CD4-positive, alpha-beta memory T cell (primary cell): ENCODE measurements around the gene ALG13. TPM values are rescaled to one million over a fixed set of nuclear protein-coding genes. Genes with fewer than 3 reads are reported as not detected.
"Not testable (repeated sequence)": the region's sequence is repeated elsewhere in the genome, so short reads cannot be mapped to it uniquely, and the experiment has no call there.

Source experiments
- CTCF ChIA-PET: fragments of 350-600 bp; sonication (Branson Sonifier 250); formaldehyde crosslinking; loops from one replicate; lab custom pipeline; 2021; ENCODE audit warnings: inconsistent platforms; ENCODE audit not compliant: partially characterized antibody; lab: Charles Lee
- POLR2A ChIA-PET: fragments of 350-600 bp; sonication (Branson Sonifier 250); formaldehyde crosslinking; loops from one replicate; lab custom pipeline; 2021; ENCODE audit not compliant: partially characterized antibody; lab: Charles Lee
- DNase-seq, 5 donors: peaks; one replicate each; pipeline versions ENCODE4 v3.0.0 to v3.0.0-alpha.2; 2020 to 2022; ENCODE audit warnings: mixed read lengths in 1 of 5
- H3K27ac ChIP-seq: one replicate; pipeline ENCODE4 v1.7.0; 2013; ENCODE audit warnings: low read depth, low read length
- H3K27me3 ChIP-seq: 2 replicates; pipeline ENCODE4 v1.7.0; 2013; ENCODE audit warnings: mild to moderate bottlenecking, low read length, moderate library complexity; ENCODE audit not compliant: insufficient read depth
- H3K36me3 ChIP-seq: 2 replicates; pipeline ENCODE4 v1.7.0; 2013; ENCODE audit warnings: mild to moderate bottlenecking, low read length, moderate library complexity; ENCODE audit not compliant: insufficient read depth
- H3K4me1 ChIP-seq: 2 replicates; pipeline ENCODE4 v1.7.0; 2013; ENCODE audit warnings: mild to moderate bottlenecking, low read length, moderate library complexity; ENCODE audit not compliant: insufficient read depth
- H3K4me3 ChIP-seq, 2 donors: one replicate each; pipeline ENCODE4 v1.7.0; 2013; ENCODE audit warnings: low read length in 2 of 2, mild to moderate bottlenecking in 1 of 2
- H3K9me3 ChIP-seq, 2 donors: one replicate each; pipeline ENCODE4 v1.7.0; 2013; ENCODE audit warnings: low read length in 2 of 2, control low read depth in 1 of 2; ENCODE audit not compliant: control insufficient read depth in 1 of 2
- H3K27ac Mint-ChIP-seq, 7 donors: one replicate each; pipeline ENCODE4 v1.8.0; 2020 to 2021; ENCODE audit warnings: mixed read lengths in 7 of 7, mild to moderate bottlenecking in 6 of 7, inconsistent platforms in 3 of 7, moderate library complexity in 3 of 7
- H3K27me3 Mint-ChIP-seq, 2 donors: one replicate each; pipeline ENCODE4 v1.8.0; 2020 to 2021; ENCODE audit warnings: mixed read lengths in 2 of 2
- H3K36me3 Mint-ChIP-seq, 2 donors: one replicate each; pipeline ENCODE4 v1.8.0; 2020 to 2021; ENCODE audit warnings: mixed read lengths in 2 of 2, inconsistent platforms in 1 of 2, mild to moderate bottlenecking in 1 of 2
- H3K4me1 Mint-ChIP-seq, 4 donors: one replicate each; pipeline ENCODE4 v1.8.0; 2020 to 2021; ENCODE audit warnings: mixed read lengths in 4 of 4, mild to moderate bottlenecking in 1 of 4
- H3K4me3 Mint-ChIP-seq, 8 donors: one replicate each; pipeline ENCODE4 v1.8.0; 2020 to 2021; ENCODE audit warnings: mixed read lengths in 8 of 8, mild to moderate bottlenecking in 7 of 8, moderate library complexity in 6 of 8, inconsistent platforms in 3 of 8
- H3K9me3 Mint-ChIP-seq, 8 donors: one replicate each; pipeline ENCODE4 v1.8.0; 2020 to 2021; ENCODE audit warnings: mixed read lengths in 8 of 8, mild to moderate bottlenecking in 5 of 8, inconsistent platforms in 3 of 8, moderate library complexity in 1 of 8
- intact Hi-C: fragments of 100-400 bp; cut with micrococcal nuclease; formaldehyde crosslinking; loops from one replicate; pipeline ENCODE4 v1.15.1; 2023
- polyA plus RNA-seq, 2 donors: library from polyadenylated mRNA; unstranded; fragments of 300-500 nt; fragmentation: Illumina TruSeq; gene quantifications; one replicate each; pipeline ENCODE4 v1.2.3, GENCODE V29; 2021
- total RNA-seq, 2 experiments: library from RNA; stranded (reverse); gene quantifications; one replicate each; pipeline ENCODE4 v1.2.3, GENCODE V29; 2021

The ALG13 gene
- total and polyA plus RNA-seq, 4 experiments from 2014 or later: 61.5 to 82.6 (median 76.7) TPM

GRCh38 chrX:111756486-111756885 is 75.5 kb downstream of the ALG13 start:
- no peaks in the 10 kb centered on the region for H3K4me1 ChIP-seq
- no peak overlapping the region for H3K4me3 ChIP-seq
- no peaks in the 10 kb centered on the region for H3K36me3 ChIP-seq
- ChIA-PET POLR2A (no interaction called here), CTCF (no interaction called here)
- peaks cover 0 to 4% (median 0%) of the 10 kb centered on the region in 8 donors for H3K9me3 Mint-ChIP-seq
- no peaks in the 10 kb centered on the region for H3K27me3 ChIP-seq
- H3K27ac ChIP-seq: no peak overlapping the region
- no peak for DNase-seq
- H3K27me3 Mint-ChIP-seq: no peaks in the 10 kb centered on the region
- no peaks in the 10 kb centered on the region for H3K9me3 ChIP-seq
- H3K27ac Mint-ChIP-seq: no peak overlapping the region
- H3K4me1 Mint-ChIP-seq: no peaks in the 10 kb centered on the region
- no peak overlapping the region for H3K4me3 Mint-ChIP-seq
- intact Hi-C loops: no loop called here
- H3K36me3 Mint-ChIP-seq: peaks cover 32 to 70% of the 10 kb centered on the region in 2 donors

GRCh38 chrX:111759686-111760085 is 78.7 kb downstream of the ALG13 start:
- Mint-ChIP-seq H3K27ac (no peak overlapping the region), H3K9me3 (peaks cover 0 to 4% (median 0%) of the 10 kb centered on the region in 8 donors), H3K36me3 (peaks cover 40 to 65% of the 10 kb centered on the region in 2 donors), H3K4me3 (no peak overlapping the region), H3K4me1 (no peaks in the 10 kb centered on the region), H3K27me3 (no peaks in the 10 kb centered on the region)
- ChIA-PET CTCF (no interaction called here), POLR2A (no interaction called here)
- no peak for DNase-seq
- H3K4me3 ChIP-seq: no peak overlapping the region
- H3K27ac ChIP-seq: no peak overlapping the region
- H3K27me3 ChIP-seq: no peaks in the 10 kb centered on the region
- no peaks in the 10 kb centered on the region for H3K9me3 ChIP-seq
- no peaks in the 10 kb centered on the region for H3K36me3 ChIP-seq
- no peaks in the 10 kb centered on the region for H3K4me1 ChIP-seq
- intact Hi-C loops: no loop called here

- Mint-ChIP-seq H3K4me3 (no peak overlapping the region), H3K9me3 (no peaks in the 10 kb centered on the region), H3K27me3 (no peaks in the 10 kb centered on the region), H3K4me1 (no peaks in the 10 kb centered on the region), H3K27ac (no peak overlapping the region), H3K36me3 (peaks cover 53 to 72% of the 10 kb centered on the region in 2 donors)
- no peak for DNase-seq
- H3K36me3 ChIP-seq: no peaks in the 10 kb centered on the region
- H3K4me1 ChIP-seq: no peaks in the 10 kb centered on the region
- no peaks in the 10 kb centered on the region for H3K27me3 ChIP-seq
- ChIA-PET CTCF (no interaction called here), POLR2A (no interaction called here)
- H3K27ac ChIP-seq: no peak overlapping the region
- H3K9me3 ChIP-seq: no peaks in the 10 kb centered on the region
- H3K4me3 ChIP-seq: no peak overlapping the region
- intact Hi-C loops: no loop called here
Observed at GRCh38 chrX:111761578-111762135, 80.7 kb downstream of the ALG13 start.

GRCh38 chrX:111778591-111778990 is 97.6 kb downstream of the ALG13 start:
- Mint-ChIP-seq H3K27me3 (no peaks in the 10 kb centered on the region), H3K27ac (no peak overlapping the region), H3K4me3 (no peak overlapping the region), H3K4me1 (no peaks in the 10 kb centered on the region), H3K9me3 (peaks cover 0 to 4% (median under 1%) of the 10 kb centered on the region in 8 donors), H3K36me3 (peaks cover 5 to 20% of the 10 kb centered on the region in 2 donors)
- Histone ChIP-seq H3K9me3 (no peaks in the 10 kb centered on the region), H3K4me1 (no peaks in the 10 kb centered on the region), H3K27ac (no peak overlapping the region), H3K4me3 (no peak overlapping the region), H3K36me3 (no peaks in the 10 kb centered on the region), H3K27me3 (no peaks in the 10 kb centered on the region)
- POLR2A ChIA-PET: no interaction called here
- CTCF ChIA-PET: no interaction called here
- no peak for DNase-seq
- intact Hi-C loops: no loop called here

GRCh38 chrX:111779582-111779981 is 98.6 kb downstream of the ALG13 start:
- Histone ChIP-seq H3K27ac (no peak overlapping the region), H3K36me3 (no peaks in the 10 kb centered on the region), H3K4me3 (no peak overlapping the region), H3K4me1 (no peaks in the 10 kb centered on the region), H3K27me3 (no peaks in the 10 kb centered on the region), H3K9me3 (no peaks in the 10 kb centered on the region)
- H3K4me3 Mint-ChIP-seq: no peak overlapping the region
- peaks cover 5 to 20% of the 10 kb centered on the region in 2 donors for H3K36me3 Mint-ChIP-seq
- ChIA-PET POLR2A (no interaction called here), CTCF (no interaction called here)
- no peak for DNase-seq
- intact Hi-C loops: no loop called here
- H3K9me3 Mint-ChIP-seq: peaks cover 0 to 7% (median 5%) of the 10 kb centered on the region in 8 donors
- H3K4me1 Mint-ChIP-seq: no peaks in the 10 kb centered on the region
- H3K27me3 Mint-ChIP-seq: no peaks in the 10 kb centered on the region
- H3K27ac Mint-ChIP-seq: no peak overlapping the region

GRCh38 chrX:111784667-111785066 is 103.7 kb downstream of the ALG13 start:
- Mint-ChIP-seq H3K4me1 (no peaks in the 10 kb centered on the region), H3K27me3 (no peaks in the 10 kb centered on the region), H3K27ac (no peak overlapping the region), H3K9me3 (peaks cover 0 to 48% (median 39%) of the 10 kb centered on the region in 8 donors), H3K4me3 (no peak overlapping the region), H3K36me3 (peaks cover 5 to 16% of the 10 kb centered on the region in 2 donors)
- H3K4me1 ChIP-seq: no peaks in the 10 kb centered on the region
- ChIA-PET POLR2A (no interaction called here), CTCF (no interaction called here)
- intact Hi-C loops: no loop called here
- no peak overlapping the region for H3K4me3 ChIP-seq
- DNase-seq: no peak
- no peaks in the 10 kb centered on the region for H3K36me3 ChIP-seq
- H3K27ac ChIP-seq: no peak overlapping the region
- no peaks in the 10 kb centered on the region for H3K27me3 ChIP-seq
- H3K9me3 ChIP-seq: no peaks in the 10 kb centered on the region

- intact Hi-C loops, CTCF ChIA-PET, H3K4me1 ChIP-seq, H3K27me3 ChIP-seq, H3K27me3 Mint-ChIP-seq, H3K9me3 ChIP-seq, DNase-seq, H3K27ac Mint-ChIP-seq, H3K4me1 Mint-ChIP-seq, H3K4me3 ChIP-seq, POLR2A ChIA-PET, H3K36me3 Mint-ChIP-seq, H3K36me3 ChIP-seq, H3K27ac ChIP-seq, H3K4me3 Mint-ChIP-seq: not testable (repeated sequence)
- H3K9me3 Mint-ChIP-seq: peaks cover 0 to 65% (median 43%) of the 10 kb centered on the region in 8 donors
Observed at GRCh38 chrX:111790054-111790453, 109.1 kb downstream of the ALG13 start.
